Right lung (tissue), 5 donors: ENCODE data around the gene DFFB. TPM values are rescaled to one million over a fixed set of nuclear protein-coding genes. Genes with fewer than 3 reads are reported as not detected.
A peak's percentile ranks its signal among the peaks of the same experiment; 100 is the strongest.

Source experiments
- DNase-seq, 2 donors: peaks; one replicate each; pipeline ENCODE4 v3.0.0-alpha.2; 2013
- polyA plus RNA-seq, 5 donors: library from polyadenylated mRNA; unstranded; fragments of 120-200 nt; gene quantifications; one replicate each; pipeline versions ENCODE4 v1.2.1 to v1.2.3, GENCODE V29; 2013; ENCODE audit warnings: inconsistent platforms in 1 of 5, low replicate concordance in 1 of 5; ENCODE audit not compliant: insufficient read length in 5 of 5, insufficient read depth in 1 of 5

Gene DFFB
- polyA plus RNA-seq, 5 donors, result 9.3 to 12.2 (median 10.8) TPM

DNA sequence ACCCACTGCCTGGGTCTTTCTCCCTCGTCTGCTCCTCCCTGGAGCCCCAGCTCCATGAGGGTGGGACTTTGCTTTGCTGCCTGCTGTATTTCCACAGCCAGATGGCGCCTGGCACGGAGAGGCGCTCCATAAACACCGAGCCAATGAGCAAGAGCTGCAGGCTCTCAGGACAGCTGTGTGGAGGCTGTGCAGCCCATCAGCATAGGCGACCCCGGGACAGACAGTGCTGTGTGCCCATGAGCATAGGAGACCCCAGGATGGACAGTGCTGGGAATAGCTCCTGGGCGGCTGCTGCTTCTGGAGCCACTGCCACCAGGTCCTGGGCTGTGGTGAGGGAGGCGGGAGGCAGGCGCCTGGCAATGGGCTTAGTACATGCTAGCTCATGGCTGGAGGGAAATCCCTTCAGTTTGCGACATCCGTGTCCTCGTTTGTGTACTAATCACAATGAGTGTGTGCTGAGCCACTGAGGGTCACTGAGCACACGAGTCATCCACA lies 29.4 kb upstream of the DFFB start:
- no peak for DNase-seq

DNA sequence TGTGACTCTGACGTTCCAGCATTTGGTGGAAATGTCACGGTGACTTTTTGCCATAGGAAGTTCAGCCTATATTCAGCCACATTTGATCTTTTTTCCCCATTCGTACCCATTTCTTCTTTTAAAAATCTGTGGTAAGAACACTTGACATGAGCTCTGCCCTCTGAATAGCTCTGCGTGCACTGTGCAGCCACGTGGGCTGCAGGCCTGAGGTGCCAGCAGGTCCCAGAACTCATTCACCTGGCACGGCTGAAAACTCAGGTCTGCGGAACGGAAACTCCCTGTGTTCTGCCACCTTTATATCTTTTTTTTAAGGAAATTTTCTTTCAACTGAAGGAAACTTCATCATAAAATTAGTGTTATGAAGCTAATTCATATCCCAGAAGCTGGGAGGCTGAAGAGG lies 28.9 kb upstream of the DFFB start:
- DNase-seq, result no peak

DNA sequence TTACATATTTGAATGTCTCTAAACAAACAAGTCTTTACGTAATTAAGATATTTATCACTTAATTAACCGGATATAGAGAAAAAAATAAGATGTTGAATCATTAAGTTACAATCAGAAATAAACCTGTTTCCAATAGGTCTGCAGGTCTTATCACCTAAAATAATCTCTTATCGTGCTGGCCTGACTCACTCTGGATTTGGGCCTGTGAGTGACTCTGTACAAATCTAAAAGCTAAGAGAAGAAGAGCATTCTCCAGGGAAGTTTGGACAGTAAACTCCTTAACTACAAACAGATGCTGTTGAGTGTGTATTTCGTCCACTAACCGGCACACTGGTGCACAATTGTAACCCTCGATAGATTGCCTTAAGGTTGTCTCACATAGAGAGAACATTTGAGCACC lies 25.6 kb upstream of the DFFB start:
- DNase-seq, result no peak

DNA sequence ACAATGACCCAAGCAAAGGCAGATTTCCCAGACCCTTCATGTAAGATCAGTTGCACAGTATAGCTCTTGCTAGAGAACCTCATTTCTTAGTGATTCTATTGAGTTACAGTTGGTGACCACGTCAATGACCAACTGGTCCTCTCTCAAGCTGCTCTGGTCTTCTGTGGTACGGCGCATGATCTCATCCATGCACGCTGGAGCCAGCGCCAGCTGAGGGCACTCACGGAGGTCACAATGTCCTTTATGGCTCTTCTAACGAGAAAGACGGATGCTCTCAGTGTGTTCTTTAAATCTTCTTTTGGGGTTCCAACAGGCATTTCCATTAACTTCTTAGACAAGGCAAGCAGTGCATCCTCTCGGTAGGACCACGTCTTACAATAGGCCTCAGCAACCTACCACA lies 22.6 kb upstream of the DFFB start:
- DNase-seq, result no peak

DNA sequence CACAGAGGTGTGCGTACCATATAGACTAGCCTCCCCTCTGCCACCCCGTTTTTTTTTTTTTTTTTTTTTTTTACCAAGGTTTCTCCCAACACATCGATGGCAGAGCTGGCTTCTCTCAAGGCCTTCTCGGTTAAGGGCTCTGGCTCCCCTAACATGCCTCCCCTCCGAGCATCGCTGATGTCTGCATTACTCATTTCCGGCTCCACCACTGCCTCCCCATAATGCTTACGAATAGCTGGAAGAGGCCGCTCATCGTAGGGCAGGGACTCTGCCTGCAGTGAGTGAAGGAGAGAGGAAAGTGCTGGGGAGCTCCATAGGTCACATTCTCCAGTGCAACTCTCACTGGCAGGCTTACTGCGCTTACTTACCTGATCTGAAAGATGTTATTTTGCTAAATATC lies 20.9 kb upstream of the DFFB start:
- no peak for DNase-seq

DNA sequence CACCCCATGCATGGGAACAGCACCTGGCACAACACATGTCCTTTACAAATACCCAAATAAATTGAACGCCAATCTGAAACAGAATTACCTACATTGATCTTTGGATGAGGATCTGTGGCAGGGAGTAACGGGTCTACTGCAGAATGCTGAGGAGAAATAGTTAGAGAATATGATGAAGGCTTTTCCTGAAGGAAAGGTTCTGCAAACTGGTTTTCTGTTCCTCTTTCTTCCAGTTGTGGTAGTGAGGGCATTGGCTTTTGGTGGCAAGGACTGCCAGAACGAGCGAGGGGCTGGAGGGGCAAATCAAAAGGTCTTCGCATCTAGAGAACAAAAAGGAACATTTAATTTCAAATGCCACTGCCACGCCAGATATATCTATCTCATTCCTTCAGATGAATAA lies 20.1 kb upstream of the DFFB start:
- no peak for DNase-seq

DNA sequence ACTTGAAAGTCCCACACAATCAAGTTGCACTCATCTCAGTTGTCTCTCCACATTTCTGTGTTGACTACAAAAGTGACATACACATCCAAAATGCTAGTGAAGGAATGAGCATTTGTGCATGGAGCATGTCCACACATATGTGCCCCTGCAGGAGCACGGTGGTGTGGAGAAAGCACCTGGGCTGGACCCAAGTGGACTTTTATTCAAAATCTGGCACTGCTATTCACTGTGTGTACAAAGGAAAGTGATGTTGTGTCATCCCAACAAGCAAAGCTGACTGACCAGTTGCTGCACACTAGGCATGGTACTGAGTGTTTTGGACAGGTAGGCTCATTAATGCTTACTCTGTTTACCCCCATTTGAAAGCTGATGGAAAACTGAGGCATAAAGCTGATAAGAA lies 19.6 kb upstream of the DFFB start:
- no peak for DNase-seq

DNA sequence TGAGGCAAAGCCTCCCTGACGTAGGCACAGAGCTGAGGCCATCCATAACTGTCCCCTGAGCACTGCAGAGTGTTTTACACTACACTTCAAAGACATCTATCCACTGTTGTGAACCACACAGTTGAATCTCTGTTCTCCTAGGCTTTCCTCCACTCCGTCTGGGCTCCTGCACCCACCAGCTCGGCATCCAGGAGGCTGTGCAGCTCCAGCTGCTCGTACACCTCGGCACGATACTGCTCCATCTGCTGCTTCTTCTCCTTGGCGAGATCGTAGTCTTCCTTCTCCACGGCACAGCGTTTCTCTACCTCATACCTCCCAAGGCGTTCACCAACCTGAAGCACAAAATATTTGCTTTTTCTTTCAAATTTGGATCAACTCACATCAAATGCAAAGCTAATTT lies 18.5 kb upstream of the DFFB start:
- no peak for DNase-seq

DNA sequence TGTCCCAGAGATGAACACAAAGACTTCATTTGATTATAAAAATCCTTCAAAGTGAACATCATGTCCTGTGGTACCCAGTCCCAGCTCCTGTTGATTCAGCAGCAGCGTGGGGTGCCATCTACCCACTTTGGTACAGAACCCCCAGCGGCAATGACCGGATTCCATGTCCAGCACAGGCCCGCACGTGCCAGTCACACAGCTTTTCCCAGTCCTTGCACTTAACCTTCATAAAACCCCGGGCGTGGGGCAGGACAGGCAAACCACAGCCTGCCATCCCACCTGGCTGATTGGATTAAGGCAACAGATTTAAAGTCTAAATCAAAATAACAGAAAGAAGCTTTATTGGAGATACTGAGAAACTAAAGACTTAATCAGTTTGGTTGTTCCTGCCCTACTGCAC lies 15.8 kb upstream of the DFFB start:
- no peak for DNase-seq

DNA sequence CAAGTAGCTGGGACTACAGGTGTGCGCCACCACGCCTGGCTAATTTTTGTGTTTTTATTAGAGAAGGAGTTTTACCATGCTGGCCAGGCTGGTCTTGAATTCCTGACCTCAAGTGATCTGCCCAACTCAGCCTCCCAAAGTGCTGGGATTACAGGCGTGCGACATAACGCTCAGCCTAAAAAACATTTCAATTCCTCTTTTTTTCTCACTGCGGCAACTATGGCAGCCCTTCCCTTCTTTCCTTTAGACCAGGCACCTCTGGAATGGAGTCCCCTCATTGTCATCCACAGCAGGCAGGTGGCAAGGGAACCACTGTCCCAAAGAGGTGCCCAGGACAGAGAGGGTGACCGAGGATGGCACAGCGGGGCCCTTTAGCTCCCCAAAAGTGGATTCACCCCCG lies 14.4 kb upstream of the DFFB start:
- DNase-seq, result no peak

DNA sequence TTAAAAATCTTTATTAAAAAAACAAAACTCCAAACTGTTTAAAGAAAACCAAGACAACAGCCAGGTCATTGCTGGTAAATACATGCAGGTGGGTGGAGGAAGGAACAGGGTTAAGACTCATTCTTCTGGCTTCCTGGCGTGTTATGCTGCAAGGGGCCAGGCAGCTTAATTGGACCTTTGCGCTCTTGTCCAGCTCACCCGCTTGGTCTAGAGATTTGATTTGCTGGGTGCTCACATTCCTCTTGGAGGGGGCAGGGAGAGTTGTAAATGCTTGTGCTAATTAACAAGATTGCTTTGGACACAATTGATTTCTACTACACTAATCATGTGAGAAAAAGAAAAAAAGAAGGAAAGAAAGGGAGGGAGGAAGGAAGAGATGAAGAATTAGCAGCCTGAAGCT lies 10.7 kb upstream of the DFFB start:
- no peak for DNase-seq

DNA sequence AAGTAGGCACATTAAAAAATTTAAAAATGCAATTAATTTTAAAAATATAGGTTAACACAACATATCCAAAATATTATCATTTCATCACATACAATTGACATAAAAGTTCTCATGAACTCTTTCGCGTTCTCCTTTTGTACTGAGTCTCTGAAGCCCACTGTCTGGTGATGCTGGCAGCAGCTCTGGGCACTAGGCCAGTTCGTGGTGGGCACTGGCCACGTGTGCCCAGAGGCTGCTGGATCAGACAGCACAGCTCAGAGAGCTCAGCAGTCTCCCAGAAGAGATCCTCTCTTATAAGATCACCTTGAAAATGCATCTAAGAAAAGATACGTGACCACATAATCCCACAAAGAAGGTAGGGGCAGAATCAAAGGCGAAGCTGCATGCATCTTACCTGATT lies 10.2 kb upstream of the DFFB start:
- no peak for DNase-seq

DNA sequence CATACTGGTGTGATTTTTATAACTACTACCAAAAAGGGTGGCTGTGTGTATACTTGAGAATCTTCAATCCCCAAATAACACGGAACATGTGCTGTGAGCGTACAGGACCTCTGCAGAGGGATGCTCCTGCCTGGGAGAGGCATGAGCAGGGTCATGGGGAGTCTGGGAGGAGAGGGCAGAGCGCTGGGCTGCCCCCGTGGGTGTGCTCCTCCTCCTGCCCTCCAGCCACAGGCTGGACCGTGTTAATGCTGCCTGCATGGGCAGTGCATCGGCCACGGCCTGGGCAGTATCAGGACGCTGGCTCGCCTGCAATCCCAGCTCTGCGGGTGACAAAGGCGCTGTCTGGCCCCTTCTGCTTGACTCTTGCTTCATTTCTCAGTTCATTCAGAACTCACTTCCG lies 6.4 kb upstream of the DFFB start:
- DNase-seq, result no peak

DNA sequence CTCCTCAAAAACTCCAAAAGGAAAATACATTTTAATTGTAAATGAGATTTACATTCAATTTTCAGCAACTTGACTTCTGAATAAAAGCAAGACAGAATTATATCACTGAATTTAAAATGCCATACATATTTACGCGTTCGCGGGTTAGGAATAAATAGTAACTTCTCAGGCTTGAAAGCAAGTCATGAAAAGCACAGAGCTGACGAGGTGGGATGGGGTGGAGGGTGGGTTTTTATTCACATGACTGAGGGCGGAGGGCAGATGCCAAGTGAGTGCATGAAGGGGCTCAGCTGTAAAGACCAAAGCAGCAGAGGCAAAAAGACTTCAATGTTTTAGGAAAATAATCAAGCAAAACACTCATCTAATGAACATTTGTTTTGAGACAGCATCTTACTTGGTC lies 6.0 kb upstream of the DFFB start:
- no peak for DNase-seq

DNA sequence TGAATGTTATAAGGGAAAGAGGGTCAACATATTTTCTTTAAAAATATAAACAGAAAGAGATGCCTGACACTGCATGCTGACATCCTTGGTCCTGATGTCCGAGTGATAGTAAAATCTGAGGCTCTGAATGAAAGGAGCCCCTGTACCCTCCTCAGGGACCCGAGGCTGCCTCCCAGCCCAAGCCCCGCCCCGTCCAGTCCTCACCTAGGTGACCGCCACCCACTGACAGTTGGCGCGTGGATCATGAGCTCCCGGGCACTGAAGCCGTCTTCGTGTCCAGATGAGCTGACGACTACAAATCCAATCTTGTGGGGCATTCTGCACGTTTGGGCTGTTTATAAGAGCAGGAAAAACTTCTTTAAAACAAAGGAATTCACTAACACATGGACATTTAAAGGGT lies 5.2 kb upstream of the DFFB start:
- DNase-seq, result no peak

DNA sequence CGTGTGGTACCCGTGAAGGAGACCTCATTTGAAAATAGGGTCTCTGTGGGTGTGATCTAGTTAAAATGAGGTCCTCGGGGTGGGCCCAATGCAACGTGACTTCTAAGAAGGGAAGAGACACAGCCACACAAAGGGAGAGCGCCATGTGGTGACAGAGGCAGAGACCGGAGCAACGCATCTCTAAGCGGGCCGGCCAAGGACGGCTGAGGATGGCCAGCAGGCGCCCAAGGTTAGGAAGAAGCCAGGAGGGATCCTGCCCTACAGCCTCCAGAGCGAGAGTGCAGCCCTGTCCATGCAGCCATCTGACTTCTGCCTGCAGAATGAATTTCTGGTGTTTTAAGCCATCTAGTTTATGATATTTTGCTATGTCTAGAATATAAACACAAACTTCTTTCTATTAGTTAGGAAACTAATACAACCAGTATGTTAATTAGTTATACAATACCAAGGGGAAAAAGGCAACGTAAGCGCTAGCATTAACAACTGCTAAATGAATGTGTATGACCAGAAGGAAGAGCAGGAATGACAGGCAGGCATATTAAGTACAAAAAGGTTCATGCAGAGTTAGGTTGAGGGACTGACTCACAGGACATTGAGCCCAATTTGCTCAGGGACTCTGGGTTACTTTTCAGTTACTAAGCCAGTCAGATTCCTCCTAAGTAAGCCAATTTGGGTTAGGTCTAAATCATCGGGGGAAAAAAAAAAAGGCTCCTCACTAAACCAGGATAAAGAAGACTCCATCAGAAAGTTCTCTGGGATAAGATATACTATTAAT lies 4.4 kb upstream of the DFFB start:
- DNase-seq, result no peak

DNA sequence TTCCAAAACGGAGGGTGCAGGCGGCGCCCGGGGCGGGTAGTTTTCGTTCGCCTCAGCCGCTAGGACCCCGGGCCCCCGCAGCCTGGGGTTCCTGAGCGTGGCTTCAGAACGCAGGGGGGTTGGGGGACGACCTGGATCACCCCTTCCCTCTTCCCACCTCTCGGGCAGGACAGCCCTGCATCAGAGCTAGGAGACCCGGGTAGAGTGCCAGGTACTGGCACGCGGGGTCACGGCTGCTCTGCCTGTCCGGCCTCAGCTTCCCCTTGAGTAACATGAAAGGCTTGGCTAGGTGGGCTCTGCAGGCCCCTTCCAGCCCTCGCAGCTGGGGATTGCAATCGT lies 484 bp downstream of the DFFB start:
- DNase-seq, result peak in 1 of 2 donors; percentile 6

DNA sequence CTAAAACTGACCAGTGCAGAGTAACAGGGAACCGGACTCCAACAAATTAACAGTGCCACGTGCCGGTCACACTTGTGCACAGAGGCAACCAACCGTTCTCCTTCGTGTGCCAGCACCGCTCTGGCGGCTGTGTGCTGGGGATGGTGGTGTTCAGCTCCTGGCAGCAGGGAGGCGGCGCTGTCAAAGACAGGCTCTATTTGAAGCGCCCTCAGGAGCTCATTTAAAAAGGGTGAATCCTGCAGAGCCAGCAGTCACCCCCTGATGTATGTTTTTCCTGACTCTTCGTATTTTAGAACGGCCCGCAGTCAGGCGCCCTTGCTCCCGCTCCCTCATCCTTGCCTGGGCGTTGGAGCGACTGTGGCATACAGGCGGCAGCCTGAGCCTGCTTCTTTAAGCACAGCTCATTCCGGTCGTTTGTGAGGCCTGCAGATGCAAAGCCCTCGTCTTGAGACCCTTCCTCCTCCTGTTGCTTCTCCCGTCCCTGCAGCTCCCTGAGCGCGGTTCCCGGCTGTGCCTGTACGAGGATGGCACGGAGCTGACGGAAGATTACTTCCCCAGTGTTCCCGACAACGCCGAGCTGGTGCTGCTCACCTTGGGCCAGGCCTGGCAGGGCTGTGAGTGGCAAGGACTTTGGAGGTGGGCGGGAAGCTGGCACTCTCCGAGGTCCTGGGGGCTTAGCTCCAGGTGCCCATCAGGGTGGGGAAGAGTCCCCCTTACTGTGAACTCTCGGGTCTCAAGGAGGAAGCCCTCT lies 1.1 kb downstream of the DFFB start:
- DNase-seq, result peak in 1 of 2 donors; percentile 5

DNA sequence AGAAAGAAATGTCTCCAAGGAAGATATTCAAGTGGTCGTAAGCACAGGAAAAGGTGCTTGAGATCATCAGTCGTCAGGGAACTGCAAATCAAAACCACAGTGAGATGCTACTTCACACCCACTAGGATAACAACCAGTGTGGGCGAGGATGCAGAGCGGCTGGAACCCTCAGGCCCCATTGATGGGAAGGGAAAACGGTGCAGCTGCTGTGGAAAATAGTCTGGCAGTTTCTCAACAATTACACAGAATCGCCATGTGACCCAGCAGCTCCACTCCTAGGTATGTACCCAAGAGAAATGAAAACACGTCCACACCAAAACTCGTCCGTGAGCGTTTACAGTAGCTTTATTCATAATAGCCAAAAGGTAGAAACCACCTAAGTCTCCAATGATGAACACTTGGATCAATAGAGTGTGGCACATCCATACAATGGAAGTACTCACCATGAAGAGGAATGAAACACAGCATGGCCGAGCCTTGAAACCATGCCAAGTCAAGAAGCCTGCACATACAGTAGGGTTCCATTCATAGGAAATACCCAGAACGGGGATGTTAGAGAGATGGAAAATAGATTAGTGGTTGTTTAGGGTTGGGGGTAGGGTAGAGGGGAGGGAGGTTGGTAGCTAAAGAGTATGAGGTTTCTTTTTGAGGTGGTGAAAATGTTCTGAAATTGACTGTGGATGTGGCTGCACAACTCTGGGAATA lies 6.1 kb downstream of the DFFB start:
- DNase-seq, result no peak

DNA sequence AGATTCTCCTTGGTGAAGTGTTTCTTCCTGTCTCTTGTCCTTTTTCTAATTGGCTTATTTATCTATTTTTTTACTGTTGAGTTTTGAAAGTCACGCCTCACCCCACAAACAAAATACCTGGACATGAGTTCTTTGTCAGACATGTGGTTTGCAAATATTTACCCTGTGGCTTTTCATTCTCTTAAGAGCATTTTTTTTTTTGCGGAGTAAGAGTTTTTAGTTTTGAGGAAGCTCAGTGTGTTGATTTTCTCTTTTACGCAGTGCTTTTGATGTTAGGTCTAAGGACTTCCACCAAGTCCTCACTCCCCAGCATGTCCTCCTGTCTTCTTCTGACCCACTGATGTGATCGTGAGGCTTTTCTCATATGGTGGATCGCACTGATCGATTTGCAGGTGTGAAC lies 7.6 kb downstream of the DFFB start:
- DNase-seq, result no peak

DNA sequence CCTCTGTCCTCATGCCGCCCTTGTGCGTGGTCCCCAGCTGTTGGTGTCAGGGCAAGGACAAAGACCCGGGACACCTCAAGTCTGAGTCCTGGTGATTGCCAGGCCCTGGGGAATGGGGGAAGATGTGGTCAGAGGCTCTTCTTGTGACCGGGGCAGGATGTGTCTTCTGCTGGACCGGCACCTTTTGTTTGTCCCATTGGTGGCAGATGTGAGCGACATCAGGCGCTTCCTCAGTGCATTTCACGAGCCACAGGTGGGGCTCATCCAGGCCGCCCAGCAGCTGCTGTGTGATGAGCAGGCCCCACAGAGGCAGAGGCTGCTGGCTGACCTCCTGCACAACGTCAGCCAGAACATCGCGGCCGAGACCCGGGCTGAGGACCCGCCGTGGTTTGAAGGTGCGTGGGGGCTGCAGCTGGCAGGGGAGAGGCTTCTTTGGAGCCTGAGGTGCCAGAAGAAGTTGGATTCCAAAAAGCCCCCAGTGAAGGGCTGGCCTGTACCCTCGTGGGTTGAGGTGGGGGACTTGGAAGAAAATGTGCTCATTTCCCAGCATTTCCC lies 8.4 kb downstream of the DFFB start:
- DNase-seq, result no peak

DNA sequence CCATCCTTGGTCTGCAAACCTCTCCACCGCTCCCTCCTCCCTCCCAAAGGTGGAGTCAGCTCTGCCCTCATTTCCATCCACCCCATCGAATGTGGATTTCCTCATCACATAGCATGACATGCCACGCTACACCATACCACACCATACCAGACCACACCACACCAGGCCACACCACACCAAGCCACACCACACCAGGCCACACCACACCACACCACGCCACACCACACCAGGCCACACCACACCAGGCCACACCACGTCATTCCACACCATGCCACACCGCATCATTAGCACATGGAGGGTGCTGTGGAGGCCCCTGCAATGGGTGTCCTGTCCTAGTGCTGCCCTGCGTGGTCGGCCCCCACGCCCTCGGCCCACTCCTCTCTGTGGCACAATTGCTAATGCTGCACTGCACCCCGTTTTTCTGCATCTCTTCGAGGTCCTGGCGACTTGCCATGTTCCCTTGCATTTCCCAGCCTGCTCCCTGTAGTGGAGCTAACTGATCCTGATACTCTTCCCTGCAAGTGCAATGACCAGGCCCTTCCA lies 11.3 kb downstream of the DFFB start:
- DNase-seq, result no peak
